ENCODE results near the gene BCLAF1. TPM values are rescaled to one million over a fixed set of nuclear protein-coding genes. Genes with fewer than 3 reads are reported as not detected.

The BCLAF1 gene
- total and polyA plus RNA-seq, 2 of the 8 experiments (the other 6 are each of a cell fraction or from before 2014, with no cell fraction given): 30.5 to 230 TPM

GRCh38 chr6:136318676-136319075, 29.0 kb upstream of the BCLAF1 start (continued):
- TF ChIP-seq, protein P1, sequence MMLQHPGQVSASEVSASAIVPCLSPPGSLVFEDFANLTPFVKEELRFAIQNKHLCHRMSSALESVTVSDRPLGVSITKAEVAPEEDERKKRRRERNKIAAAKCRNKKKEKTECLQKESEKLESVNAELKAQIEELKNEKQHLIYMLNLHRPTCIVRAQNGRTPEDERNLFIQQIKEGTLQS (IDR thresholded peaks at IDR 0.05; ENCODE audit: insufficient read depth, low read depth, low read length): no peak
- no peak for TF ChIP-seq CREB1 (IDR thresholded peaks at IDR 0.05)
- no peak for TF ChIP-seq CHD7 (IDR thresholded peaks at IDR 0.05; ENCODE audit: insufficient replicate concordance, low read length)
- no peak for TF ChIP-seq BACH1 (IDR thresholded peaks at IDR 0.05; ENCODE audit: low read length)
- TF ChIP-seq ZNF274 (IDR thresholded peaks at IDR 0.05; ENCODE audit: borderline replicate concordance, extremely low read depth, low read length): no peak

Data from H1 (cell line).